Hepatocyte (in vitro differentiated cells): ENCODE measurements around the gene DOK6. TPM values are rescaled to one million over a fixed set of nuclear protein-coding genes. Genes with fewer than 3 reads are reported as not detected.

Experiments used
- DNase-seq: peaks from one replicate; pipeline ENCODE4 v3.0.0-alpha.2; 2016; ENCODE audit warnings: low spot score
- H2AFZ ChIP-seq: fragments of 200-600 bp; sonication (generic); 2 replicates; pipeline ENCODE4 v1.6.0; 2016; ENCODE audit warnings: antibody characterized with exemption, mild to moderate bottlenecking
- H3K27ac ChIP-seq: fragments of 200-600 bp; sonication (generic); 2 replicates; pipeline ENCODE4 v1.5.1; 2016; ENCODE audit warnings: mild to moderate bottlenecking
- H3K27me3 ChIP-seq: fragments of 200-600 bp; sonication (generic); 2 replicates; pipeline ENCODE4 v1.6.1; 2016
- H3K36me3 ChIP-seq: fragments of 200-600 bp; sonication (generic); replicated peaks from 2 replicates; pipeline ENCODE4 v1.5.1; 2016; ENCODE audit warnings: low read depth; ENCODE audit not compliant: insufficient read depth
- H3K4me1 ChIP-seq: fragments of 200-600 bp; sonication (generic); 2 replicates; pipeline ENCODE4 v1.5.1; 2016; ENCODE audit warnings: mild to moderate bottlenecking, moderate library complexity; ENCODE audit not compliant: insufficient read depth
- H3K4me2 ChIP-seq: fragments of 200-600 bp; sonication (generic); 2 replicates; pipeline ENCODE4 v1.6.0; 2016
- H3K4me3 ChIP-seq: fragments of 200-600 bp; sonication (generic); 2 replicates; pipeline ENCODE4 v1.5.1; 2016; ENCODE audit warnings: mild to moderate bottlenecking
- H3K79me2 ChIP-seq: fragments of 200-600 bp; sonication (generic); 2 replicates; pipeline ENCODE4 v1.6.0; 2017; ENCODE audit warnings: mild to moderate bottlenecking
- H3K9me2 ChIP-seq: fragments of 200-600 bp; sonication (generic); replicated peaks from 2 replicates; pipeline ENCODE4 v1.6.0; 2017; ENCODE audit warnings: mild to moderate bottlenecking; ENCODE audit not compliant: insufficient read depth
- H3K9me3 ChIP-seq: fragments of 200-600 bp; sonication (generic); 2 replicates; pipeline ENCODE4 v1.5.1; 2016; ENCODE audit warnings: low read depth, mild to moderate bottlenecking
- H4K20me1 ChIP-seq: fragments of 200-600 bp; sonication (generic); 2 replicates; pipeline ENCODE4 v1.6.0; 2016; ENCODE audit warnings: mild to moderate bottlenecking; ENCODE audit not compliant: insufficient read depth, poor library complexity, severe bottlenecking
- EZH2 ChIP-seq: fragments of 200-600 bp; sonication (generic); IDR thresholded peaks from 2 replicates; pipeline ENCODE4 v1.6.1; 2016; ENCODE audit warnings: antibody characterized with exemption, mild to moderate bottlenecking, borderline replicate concordance
- EZH2phosphoT487 ChIP-seq: fragments of 200-600 bp; sonication (generic); IDR thresholded peaks from one replicate; pipeline ENCODE4 v1.6.1; 2018; ENCODE audit warnings: antibody characterized with exemption, mild to moderate bottlenecking, low read depth, moderate library complexity; ENCODE audit not compliant: unreplicated experiment, severe bottlenecking
- WGBS: methylation state at CpG from one replicate; pipeline ENCODE4 v1.1.6; 2016; ENCODE audit warnings: low lambda C conversion rate; ENCODE audit errors: missing lambda C conversion rate; 5-methylcytosine and 5-hydroxymethylcytosine counted together
- polyA plus RNA-seq: library from polyadenylated mRNA; unstranded; fragments of >200 nt; fragmentation: Nextera tagmentation; extraction: Ambion mirVana; gene quantifications from 2 replicates; pipeline ENCODE4 v1.2.1, GENCODE V29; 2016
- total RNA-seq: library from RNA; depleted of rRNA; stranded (reverse); fragments of >200 nt; gene quantifications from 2 replicates; pipeline ENCODE4 v1.2.3, GENCODE V29; 2014
- TF ChIP-seq, protein P1 (sequence below): fragments of 200-600 bp; sonication (generic); IDR thresholded peaks from 2 replicates; pipeline ENCODE4 v1.5.1; 2016; ENCODE audit warnings: antibody characterized with exemption, mild to moderate bottlenecking; ENCODE audit not compliant: poor library complexity

Gene DOK6
- total and polyA plus RNA-seq, 2 experiments from 2014 or later = 2.6 to 4.0 TPM

DNA sequence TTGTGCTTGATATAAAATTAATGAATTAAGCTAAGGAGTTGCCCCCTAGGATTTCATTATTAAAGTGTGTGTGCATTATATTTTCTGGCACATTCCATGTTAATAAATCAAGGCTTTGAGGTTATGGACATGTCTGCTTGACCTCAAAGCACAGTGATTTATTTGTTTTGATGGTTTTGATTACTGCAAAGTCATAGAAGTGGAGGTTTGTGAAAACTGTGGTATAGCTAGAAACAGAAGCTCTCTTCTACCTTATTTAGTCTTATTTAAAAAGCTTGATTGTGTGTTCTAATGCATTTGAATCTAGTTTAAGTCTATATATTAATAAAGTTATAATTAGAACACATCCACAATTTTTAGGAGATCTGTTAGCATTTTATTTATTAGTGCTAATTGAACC lies 32.2 kb downstream of the DOK6 start:
- Histone ChIP-seq H3K27me3 (no peaks in the 10 kb centered on the region), H3K79me2 (no peaks in the 10 kb centered on the region), H3K4me2 (no peak overlapping the region), H3K4me1 (no peaks in the 10 kb centered on the region), H4K20me1 (no peaks in the 10 kb centered on the region), H3K4me3 (no peak overlapping the region), H2AFZ (no peak overlapping the region), H3K36me3 (no peaks in the 10 kb centered on the region), H3K27ac (no peak overlapping the region), H3K9me2 (no peaks in the 10 kb centered on the region), H3K9me3 (no peaks in the 10 kb centered on the region)
- no peak for DNase-seq
- no peak for TF ChIP-seq EZH2
- TF ChIP-seq, protein P1, sequence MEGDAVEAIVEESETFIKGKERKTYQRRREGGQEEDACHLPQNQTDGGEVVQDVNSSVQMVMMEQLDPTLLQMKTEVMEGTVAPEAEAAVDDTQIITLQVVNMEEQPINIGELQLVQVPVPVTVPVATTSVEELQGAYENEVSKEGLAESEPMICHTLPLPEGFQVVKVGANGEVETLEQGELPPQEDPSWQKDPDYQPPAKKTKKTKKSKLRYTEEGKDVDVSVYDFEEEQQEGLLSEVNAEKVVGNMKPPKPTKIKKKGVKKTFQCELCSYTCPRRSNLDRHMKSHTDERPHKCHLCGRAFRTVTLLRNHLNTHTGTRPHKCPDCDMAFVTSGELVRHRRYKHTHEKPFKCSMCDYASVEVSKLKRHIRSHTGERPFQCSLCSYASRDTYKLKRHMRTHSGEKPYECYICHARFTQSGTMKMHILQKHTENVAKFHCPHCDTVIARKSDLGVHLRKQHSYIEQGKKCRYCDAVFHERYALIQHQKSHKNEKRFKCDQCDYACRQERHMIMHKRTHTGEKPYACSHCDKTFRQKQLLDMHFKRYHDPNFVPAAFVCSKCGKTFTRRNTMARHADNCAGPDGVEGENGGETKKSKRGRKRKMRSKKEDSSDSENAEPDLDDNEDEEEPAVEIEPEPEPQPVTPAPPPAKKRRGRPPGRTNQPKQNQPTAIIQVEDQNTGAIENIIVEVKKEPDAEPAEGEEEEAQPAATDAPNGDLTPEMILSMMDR = no peak
- no peak for TF ChIP-seq EZH2phosphoT487

DNA sequence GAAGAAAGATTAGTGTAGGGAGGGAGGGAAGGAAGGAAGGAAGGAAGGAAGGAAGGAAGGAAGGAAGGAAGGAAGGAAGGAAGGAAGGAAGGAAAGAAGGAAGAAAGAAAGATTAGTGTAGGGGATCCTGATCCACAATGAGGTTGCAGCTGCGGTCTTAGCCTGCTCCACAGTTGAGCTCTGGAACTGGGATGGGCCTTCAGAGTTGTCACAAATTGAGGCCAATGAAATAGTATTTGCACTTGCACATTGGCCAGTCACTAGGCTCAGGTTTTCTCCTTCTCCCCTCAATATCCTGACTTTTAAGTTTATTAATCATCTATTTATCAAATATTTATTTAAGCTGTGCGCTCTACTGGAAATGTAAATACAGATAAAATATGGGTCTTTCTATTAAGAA lies 34.3 kb downstream of the DOK6 start:
- no peak overlapping the region for H3K27ac ChIP-seq
- no peak for DNase-seq
- H3K4me2 ChIP-seq = no peak overlapping the region
- no peak overlapping the region for H3K4me3 ChIP-seq
- H2AFZ ChIP-seq = no peak overlapping the region
- H3K36me3 ChIP-seq = no peaks in the 10 kb centered on the region
- H3K27me3 ChIP-seq = no peaks in the 10 kb centered on the region
- no peaks in the 10 kb centered on the region for H3K4me1 ChIP-seq
- no peaks in the 10 kb centered on the region for H4K20me1 ChIP-seq
- no peaks in the 10 kb centered on the region for H3K79me2 ChIP-seq
- no peaks in the 10 kb centered on the region for H3K9me2 ChIP-seq
- 89% methylated on average over 2 of the region's 2 CpGs for WGBS
- TF ChIP-seq EZH2phosphoT487 = no peak
- no peak for TF ChIP-seq EZH2
- TF ChIP-seq, protein P1 = no peak
- H3K9me3 ChIP-seq = no peaks in the 10 kb centered on the region

DNA sequence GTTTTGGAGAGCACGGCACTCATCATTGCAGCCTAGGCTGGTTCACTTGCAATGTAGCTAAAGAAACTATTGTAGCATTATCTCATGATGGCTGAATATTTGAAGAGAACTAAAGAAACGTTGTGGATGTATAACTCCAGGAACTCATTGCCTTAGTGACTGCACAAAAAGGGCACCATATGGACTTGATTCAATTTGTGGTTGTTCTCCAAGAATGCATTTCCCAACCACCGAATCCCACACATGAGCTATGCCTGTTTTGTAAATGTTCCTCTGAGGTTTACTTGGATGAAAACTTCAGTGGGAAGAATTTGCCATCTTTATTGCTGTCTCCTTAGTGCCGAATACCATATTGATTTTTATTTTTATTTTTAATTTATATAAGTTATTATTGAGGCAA lies 43.5 kb downstream of the DOK6 start:
- H3K9me3 ChIP-seq = no peaks in the 10 kb centered on the region
- TF ChIP-seq EZH2phosphoT487 = no peak
- TF ChIP-seq, protein P1 = no peak
- no peak for TF ChIP-seq EZH2
- H3K27me3 ChIP-seq = no peaks in the 10 kb centered on the region
- H3K4me1 ChIP-seq = no peaks in the 10 kb centered on the region
- WGBS = 85% methylated on average over 4 of the region's 4 CpGs
- H3K4me3 ChIP-seq = no peak overlapping the region
- H3K4me2 ChIP-seq = no peak overlapping the region
- DNase-seq = no peak
- H3K36me3 ChIP-seq = no peaks in the 10 kb centered on the region
- no peaks in the 10 kb centered on the region for H3K79me2 ChIP-seq
- H2AFZ ChIP-seq = no peak overlapping the region
- H3K27ac ChIP-seq = no peak overlapping the region
- no peaks in the 10 kb centered on the region for H3K9me2 ChIP-seq
- no peaks in the 10 kb centered on the region for H4K20me1 ChIP-seq

DNA sequence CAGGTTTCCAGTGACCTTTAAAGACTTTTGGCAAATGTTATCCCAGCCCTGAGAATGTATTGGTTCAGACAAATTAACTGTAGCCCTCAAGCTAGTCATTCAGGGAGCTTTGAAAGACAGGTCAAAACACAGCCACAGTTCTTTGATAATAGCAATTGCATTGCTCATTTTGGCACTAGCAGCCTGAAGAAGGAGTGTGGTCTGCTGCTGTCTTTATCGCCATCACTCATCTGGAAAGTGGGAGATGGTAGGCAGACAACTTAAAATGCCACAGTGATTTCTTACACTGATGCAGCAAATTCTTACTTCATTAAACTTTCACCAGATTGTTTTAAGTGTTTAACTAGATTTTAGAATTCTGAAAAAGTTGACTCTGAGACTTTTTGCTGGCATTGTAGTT lies 47.2 kb downstream of the DOK6 start:
- Histone ChIP-seq H3K4me1 (no peaks in the 10 kb centered on the region), H4K20me1 (no peaks in the 10 kb centered on the region), H3K4me2 (no peak overlapping the region), H3K36me3 (no peaks in the 10 kb centered on the region), H2AFZ (no peak overlapping the region), H3K27ac (no peak overlapping the region), H3K4me3 (no peak overlapping the region), H3K27me3 (no peaks in the 10 kb centered on the region), H3K9me2 (no peaks in the 10 kb centered on the region), H3K9me3 (no peaks in the 10 kb centered on the region), H3K79me2 (no peaks in the 10 kb centered on the region)
- DNase-seq = no peak
- TF ChIP-seq, protein P1 = no peak
- TF ChIP-seq EZH2phosphoT487 (no peak), EZH2 (no peak)
- WGBS = 85% methylated on average over 1 of the region's 1 CpG
